ENCODE data around the gene RNF44. TPM values are rescaled to one million over a fixed set of nuclear protein-coding genes. Genes with fewer than 3 reads are reported as not detected.

RNF44 gene
- total and polyA plus RNA-seq, 2 donors (not counting 3 experiments of a cell fraction or from before 2014, with no cell fraction given): 19.8 to 50.2 TPM

GRCh38 chr5:176532795-176533194, 4.4 kb downstream of the RNF44 start:
- ChIA-PET CTCF (interaction anchor here (1.1 kb wide), 1 partner anchor 18 kb away, joined by 3 read pairs; no protein-coding TSS in a partner anchor), POLR2A (no interaction called here)
- DNase-seq (ENCODE audit: low read depth, low spot score) (no peak), FAIRE-seq (no peak)
- no peak overlapping the region for H3K27ac ChIP-seq (ENCODE audit: insufficient read depth, low read depth, low read length)
- no peaks in the 10 kb centered on the region for H3K9me3 ChIP-seq (replicated peaks; ENCODE audit: control insufficient read depth, insufficient read depth, low read length)
- dilution Hi-C loops (cut with MboI; ENCODE audit: extremely low pct_ligation_motif_present, low sequenced_read_pairs): no loop called here
- no peaks in the 10 kb centered on the region for H4K20me1 ChIP-seq (replicated peaks; ENCODE audit: control insufficient read depth, extremely low read depth, insufficient read depth, low read length)
- intact Hi-C loops (cut with micrococcal nuclease): loop anchor here (10.0 kb wide), 2 partner anchors 462 to 962 kb away; partner anchors contain the start of gene PDLIM7
- no peaks in the 10 kb centered on the region for H3K9me1 ChIP-seq (replicated peaks; ENCODE audit: control insufficient read depth, extremely low read depth, insufficient read depth, low read length)
- TF ChIP-seq, protein P1, sequence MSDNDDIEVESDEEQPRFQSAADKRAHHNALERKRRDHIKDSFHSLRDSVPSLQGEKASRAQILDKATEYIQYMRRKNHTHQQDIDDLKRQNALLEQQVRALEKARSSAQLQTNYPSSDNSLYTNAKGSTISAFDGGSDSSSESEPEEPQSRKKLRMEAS (IDR thresholded peaks at IDR 0.05; ENCODE audit: insufficient read depth, insufficient read length): no peak
- peaks cover 28% of the 10 kb centered on the region for H3K4me1 ChIP-seq (ENCODE audit: control insufficient read depth, extremely low read depth, insufficient read depth, low read length)
- H3K4me2 ChIP-seq (ENCODE audit: insufficient read depth, low read length): no peak overlapping the region
- H3K9ac ChIP-seq (replicated peaks; ENCODE audit: extremely low read depth, insufficient read depth, low read length): no peak overlapping the region
- H3K4me3 ChIP-seq (replicated peaks in 1 of 3; ENCODE audit: insufficient read depth in 1 of 3, low read depth in 1 of 3, low read length in 3 of 3): no peak overlapping the region
- no peaks in the 10 kb centered on the region for H3K27me3 ChIP-seq (ENCODE audit: control insufficient read depth in 2 of 2, insufficient read depth in 2 of 2, low read length in 2 of 2)
- H3K79me2 ChIP-seq (ENCODE audit: control insufficient read depth, insufficient read depth, low read length): peaks cover 33% of the 10 kb centered on the region
- H2AFZ ChIP-seq (ENCODE audit: low read depth, low read length): no peak overlapping the region
- BruUV-seq (replicated peaks): no TSS peak
- H3K36me3 ChIP-seq (ENCODE audit: control insufficient read depth in 2 of 2, extremely low read depth in 1 of 2, insufficient read depth in 2 of 2, low read length in 2 of 2): peaks cover 9 to 36% of the 10 kb centered on the region in 2 experiments

GRCh38 chr5:176531902-176532493, 5.2 kb downstream of the RNF44 start:
- Histone ChIP-seq H3K79me2 (ENCODE audit: control insufficient read depth, insufficient read depth, low read length) (peaks cover 33% of the 10 kb centered on the region), H3K4me3 (replicated peaks in 1 of 3; ENCODE audit: insufficient read depth in 1 of 3, low read depth in 1 of 3, low read length in 3 of 3) (no peak overlapping the region), H3K9ac (replicated peaks; ENCODE audit: extremely low read depth, insufficient read depth, low read length) (no peak overlapping the region), H3K4me2 (ENCODE audit: insufficient read depth, low read length) (no peak overlapping the region), H3K36me3 (ENCODE audit: control insufficient read depth in 2 of 2, extremely low read depth in 1 of 2, insufficient read depth in 2 of 2, low read length in 2 of 2) (peaks cover 9 to 43% of the 10 kb centered on the region in 2 experiments), H2AFZ (ENCODE audit: low read depth, low read length) (no peak overlapping the region), H3K27ac (ENCODE audit: insufficient read depth, low read depth, low read length) (no peak overlapping the region), H4K20me1 (replicated peaks; ENCODE audit: control insufficient read depth, extremely low read depth, insufficient read depth, low read length) (no peaks in the 10 kb centered on the region), H3K9me1 (replicated peaks; ENCODE audit: control insufficient read depth, extremely low read depth, insufficient read depth, low read length) (no peaks in the 10 kb centered on the region), H3K4me1 (ENCODE audit: control insufficient read depth, extremely low read depth, insufficient read depth, low read length) (peaks cover 28% of the 10 kb centered on the region), H3K27me3 (ENCODE audit: control insufficient read depth in 2 of 2, insufficient read depth in 2 of 2, low read length in 2 of 2) (no peaks in the 10 kb centered on the region), H3K9me3 (replicated peaks; ENCODE audit: control insufficient read depth, insufficient read depth, low read length) (no peaks in the 10 kb centered on the region)
- DNase-seq (ENCODE audit: low read depth, low spot score): no peak
- TF ChIP-seq POLR2AphosphoS5 (IDR thresholded peaks at IDR 0.05; ENCODE audit: insufficient read depth, low read depth, low read length): no peak
- TF ChIP-seq, protein P1 (IDR thresholded peaks at IDR 0.05; ENCODE audit: insufficient read depth, insufficient read length): no peak
- no peak for TF ChIP-seq MYC (IDR thresholded peaks at IDR 0.05; ENCODE audit: low read depth, low read length)
- TF ChIP-seq JUN (IDR thresholded peaks at IDR 0.05; ENCODE audit: borderline replicate concordance, insufficient read depth, insufficient read length, low read depth): no peak
- no peak for TF ChIP-seq EZH2 (IDR thresholded peaks at IDR 0.05; ENCODE audit: borderline replicate concordance, low read depth, low read length, severe bottlenecking)
- TF ChIP-seq FOS (IDR thresholded peaks at IDR 0.05; ENCODE audit: borderline replicate concordance, insufficient read depth, low read length): no peak
- no peak for TF ChIP-seq GATA2 (IDR thresholded peaks at IDR 0.05; ENCODE audit: insufficient read depth, insufficient read length, low read depth, low read length)
- TF ChIP-seq CTCF (IDR thresholded peaks at IDR 0.05; ENCODE audit: extremely low read depth in 1 of 2, insufficient read depth in 1 of 2, low read depth in 1 of 2, low read length in 2 of 2): no peak
- TF ChIP-seq POLR2A (IDR thresholded peaks at IDR 0.05; ENCODE audit: low read depth, low read length): no peak
- ChIA-PET POLR2A (no interaction called here), CTCF (interaction anchor here (1.1 kb wide), 1 partner anchor 17 kb away, joined by 3 read pairs; no protein-coding TSS in a partner anchor)
- no peak for FAIRE-seq
- dilution Hi-C loops (cut with MboI; ENCODE audit: extremely low pct_ligation_motif_present, low sequenced_read_pairs) (no loop called here), intact Hi-C loops (cut with micrococcal nuclease) (loop anchor here (10.0 kb wide), 2 partner anchors 463 to 963 kb away; partner anchors contain the start of gene PDLIM7)
- no TSS peak for BruUV-seq (replicated peaks)
